NCI-H460 (cell line): Measurements from ENCODE around the gene TGFBR3. TPM values are rescaled to one million over a fixed set of nuclear protein-coding genes. Genes with fewer than 3 reads are reported as not detected.

Experiments
- DNase-seq: peaks from one replicate; pipeline ENCODE4 v3.0.0-alpha.2; 2016; ENCODE audit warnings: low read depth; ENCODE audit errors: extremely low read depth
- polyA plus RNA-seq: library from polyadenylated mRNA; depleted of rRNA; stranded (reverse); fragments of >200 nt; gene quantifications from 2 replicates; pipeline ENCODE4 v1.2.3, GENCODE V29; 2014; cell fraction: nucleus; rRNA removed
- total RNA-seq: library from RNA; depleted of rRNA; stranded (reverse); fragments of >200 nt; shearing (Covaris generic); gene quantifications from 2 replicates; pipeline ENCODE4 v1.2.3, GENCODE V29; 2014; rRNA removed

TGFBR3 gene
- total RNA-seq = 10.0 and 11.3 TPM in 2 replicates
- polyA plus RNA-seq = 2.9 and 5.0 TPM in 2 replicates

GRCh38 chr1:91885716-91886506 lies at the start of gene TGFBR3:
Gene TGFBR3, minus strand, starts transcription at chr1:91886151. Its CDS starts 24,620 bp downstream, at chr1:91861531.
- peak; percentile 64 for DNase-seq

DNA sequence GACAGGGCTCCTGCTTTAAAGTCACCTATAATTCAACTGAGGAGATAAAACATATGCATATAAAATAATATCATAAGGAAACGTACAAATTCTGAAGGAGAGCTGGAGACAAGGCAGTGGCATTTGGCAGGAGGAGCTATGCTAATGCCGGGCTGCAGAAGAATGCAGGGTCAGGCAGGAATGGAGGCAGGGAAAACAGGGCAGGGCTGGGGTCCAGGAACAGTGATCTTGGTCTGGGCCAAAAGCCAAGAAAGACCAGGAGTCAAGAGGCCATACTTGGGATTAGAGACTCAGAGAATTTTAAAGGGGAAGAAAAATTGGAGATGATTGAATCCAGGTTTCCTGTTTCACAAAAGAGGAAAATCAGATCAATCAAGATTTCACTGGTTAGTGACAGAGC lies 43.3 kb upstream of the TGFBR3 start:
- DNase-seq = no peak

DNA sequence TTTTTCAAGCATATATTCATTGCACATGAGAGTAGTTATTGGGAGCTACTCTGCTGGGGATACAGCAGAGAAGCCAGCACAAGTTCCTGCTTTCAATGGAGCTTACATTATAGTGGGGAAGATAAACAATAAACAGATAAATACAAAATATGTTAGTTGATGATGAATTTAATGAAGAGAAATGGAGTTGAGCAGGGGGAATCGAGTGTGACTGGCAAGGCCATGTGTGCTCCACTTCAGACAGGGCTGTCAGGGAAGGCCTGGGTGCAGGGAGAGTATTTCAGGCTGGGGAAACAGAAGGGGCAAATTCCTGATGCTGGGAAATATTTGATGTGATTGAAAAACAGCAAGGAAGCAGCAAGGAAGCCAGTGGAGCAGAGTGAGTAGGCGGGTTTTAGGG lies 42.1 kb upstream of the TGFBR3 start:
- no peak for DNase-seq

- no peak for DNase-seq
These were observed 39.9 kb upstream of the TGFBR3 start for GRCh38 chr1:91925644-91926435.

GRCh38 chr1:91924146-91924545 lies 38.2 kb upstream of the TGFBR3 start:
- DNase-seq = no peak

- no peak for DNase-seq
These were observed 34.0 kb upstream of the TGFBR3 start for GRCh38 chr1:91919962-91920361.

GRCh38 chr1:91916811-91917460 lies 31.0 kb upstream of the TGFBR3 start:
- DNase-seq = no peak

- no peak for DNase-seq
These were observed 30.1 kb upstream of the TGFBR3 start for GRCh38 chr1:91916046-91916445.

GRCh38 chr1:91913018-91913417 lies 27.1 kb upstream of the TGFBR3 start:
- DNase-seq = no peak

DNA sequence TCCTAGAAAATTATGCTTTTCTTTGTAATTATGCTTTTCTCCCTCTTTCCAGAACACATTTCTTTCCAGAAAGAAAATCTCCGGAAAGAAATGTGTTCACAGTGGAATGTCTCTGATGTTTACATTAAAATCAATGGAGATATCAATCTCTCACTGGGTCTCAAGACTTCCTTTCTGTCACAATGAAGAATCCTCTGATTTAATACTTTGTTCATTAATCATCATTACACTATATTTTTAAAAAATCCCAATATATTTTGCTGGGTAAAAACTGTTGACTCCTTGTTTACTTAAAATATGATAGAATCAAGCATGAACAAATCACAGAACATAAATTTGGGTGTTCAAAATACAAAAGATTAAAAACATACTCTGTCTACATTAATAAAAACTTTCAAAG lies 26.3 kb upstream of the TGFBR3 start:
- DNase-seq = no peak

- no peak for DNase-seq
These were observed 15.3 kb upstream of the TGFBR3 start for GRCh38 chr1:91901231-91901630.

DNA sequence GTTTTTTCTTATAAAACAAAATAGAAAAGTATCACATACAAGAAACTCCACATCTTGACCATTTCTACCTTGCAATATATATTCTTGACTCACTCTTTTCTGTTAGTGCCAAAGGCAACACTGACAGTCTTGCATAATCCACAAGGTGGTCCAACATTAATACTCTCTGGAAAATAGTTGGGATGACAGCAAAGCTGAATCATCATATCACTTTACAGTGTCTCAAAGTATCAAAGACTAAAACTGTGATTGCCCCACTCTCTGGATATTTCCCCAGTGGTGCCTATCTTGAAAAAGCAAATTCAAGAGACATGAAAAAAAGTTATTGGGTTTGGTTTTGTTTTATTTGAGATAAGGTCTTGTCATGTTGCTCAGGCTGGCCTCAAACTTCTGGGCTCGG lies 14.6 kb upstream of the TGFBR3 start:
- peak; percentile 36 for DNase-seq

GRCh38 chr1:91897016-91897415 lies 11.1 kb upstream of the TGFBR3 start:
- DNase-seq = no peak

- no peak for DNase-seq
These were observed 10.0 kb upstream of the TGFBR3 start for GRCh38 chr1:91895832-91896556.

DNA sequence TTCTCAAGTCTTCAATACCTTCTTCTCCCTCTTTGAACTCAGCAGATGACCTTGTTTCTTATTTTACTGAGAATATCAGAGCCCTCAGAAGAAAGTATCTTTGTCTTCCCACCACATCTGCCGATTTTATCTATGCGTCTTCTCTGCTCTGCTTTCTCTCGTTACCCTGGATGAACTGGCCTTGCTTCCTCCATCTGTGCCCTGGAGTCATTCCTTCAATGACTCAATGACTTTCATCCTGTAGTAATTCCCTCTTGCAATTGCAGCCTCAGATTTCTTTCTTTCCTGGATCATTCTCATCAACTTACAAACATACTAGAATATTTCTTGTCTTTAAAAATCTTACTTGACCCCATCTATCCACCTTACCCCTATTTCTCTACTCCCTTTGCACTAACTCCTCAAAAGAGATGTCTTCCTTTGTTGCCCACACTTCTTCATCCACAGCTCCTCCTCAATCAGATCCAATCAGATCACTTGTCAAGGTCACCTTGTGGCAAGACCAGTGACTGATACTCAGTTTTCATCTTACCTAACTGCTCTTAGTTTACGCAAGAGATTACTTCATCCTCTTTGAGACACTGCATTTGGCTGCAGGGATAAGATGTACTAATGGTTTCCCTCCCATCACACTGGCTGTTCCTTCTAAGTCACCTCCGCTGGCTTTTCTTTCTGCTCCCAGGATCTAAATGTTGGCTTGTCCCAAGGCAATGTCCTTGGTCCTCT lies 8.2 kb upstream of the TGFBR3 start:
- no peak for DNase-seq

DNA sequence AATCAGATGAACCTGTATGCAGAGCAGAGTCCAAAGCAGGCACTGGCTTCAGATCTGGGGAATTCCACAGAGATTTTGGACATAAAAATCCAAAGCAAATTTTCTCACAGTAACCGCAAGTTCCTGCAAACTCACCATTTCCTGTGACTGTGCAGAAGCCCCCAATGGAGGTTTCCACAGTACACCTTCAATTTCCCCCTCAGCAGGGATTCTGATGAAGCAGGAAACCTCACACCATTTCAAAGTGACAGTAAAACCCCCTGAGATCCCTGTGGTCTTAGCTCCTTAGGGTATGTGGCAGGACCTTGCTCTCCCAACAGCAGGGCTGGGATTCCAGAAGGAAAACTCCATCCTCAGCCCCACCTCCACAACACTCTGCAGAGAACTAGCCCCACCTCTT lies 6.0 kb upstream of the TGFBR3 start:
- no peak for DNase-seq

DNA sequence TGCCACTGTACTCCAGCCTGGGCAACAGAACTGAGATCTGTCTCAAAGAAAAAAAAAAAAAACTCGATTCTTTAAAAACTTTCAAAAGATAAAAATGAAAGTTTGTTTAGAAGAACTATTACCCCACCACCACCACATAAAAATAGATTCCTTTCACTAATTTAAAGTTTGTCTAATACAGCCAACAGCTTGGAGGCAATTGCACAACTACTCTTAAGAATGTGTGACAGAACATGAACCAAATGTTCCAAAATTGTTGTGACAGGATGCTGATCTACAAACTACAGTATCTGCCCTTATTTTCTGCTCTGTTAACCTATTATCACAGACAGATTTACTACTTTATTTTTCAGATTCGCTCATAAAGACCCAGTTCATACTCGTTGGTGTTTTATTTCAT lies 5.5 kb upstream of the TGFBR3 start:
- no peak for DNase-seq

GRCh38 chr1:91889717-91890459 lies 3.9 kb upstream of the TGFBR3 start:
- no peak for DNase-seq

GRCh38 chr1:91885213-91885715 lies 687 bp downstream of the TGFBR3 start:
- DNase-seq = no peak
